NCI-H2196 (cell line): ENCODE results near the gene CKAP5.
"Not testable (repeated sequence)": the region's sequence is repeated elsewhere in the genome, so short reads cannot be mapped to it uniquely, and the experiment has no call there.

Experiments
- DNase-seq: peaks from one replicate; lab custom pipeline; 2025; ENCODE audit not compliant: unreplicated experiment; lab: John Stamatoyannopoulos, UW

The CKAP5 gene

DNA sequence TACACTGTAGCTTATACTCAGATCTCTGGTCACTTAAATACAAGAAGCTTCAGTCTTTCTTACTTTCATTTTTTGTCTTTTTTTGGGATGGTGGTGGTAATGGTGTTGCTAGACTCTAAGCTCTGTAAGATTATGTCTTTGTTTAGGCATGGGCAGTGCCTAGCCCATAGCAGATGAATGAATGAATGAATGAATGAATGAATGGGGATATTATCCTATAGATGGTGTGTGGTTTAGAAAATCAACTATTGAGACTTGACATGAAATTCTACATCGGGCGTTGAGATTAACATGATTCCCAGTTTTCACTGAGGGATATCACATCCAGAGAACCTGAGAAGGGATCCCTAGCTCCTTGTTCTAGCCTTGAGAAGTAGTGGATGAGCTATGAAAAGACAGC lies 9.8 kb upstream of the CKAP5 start:
- DNase-seq = no peak

DNA sequence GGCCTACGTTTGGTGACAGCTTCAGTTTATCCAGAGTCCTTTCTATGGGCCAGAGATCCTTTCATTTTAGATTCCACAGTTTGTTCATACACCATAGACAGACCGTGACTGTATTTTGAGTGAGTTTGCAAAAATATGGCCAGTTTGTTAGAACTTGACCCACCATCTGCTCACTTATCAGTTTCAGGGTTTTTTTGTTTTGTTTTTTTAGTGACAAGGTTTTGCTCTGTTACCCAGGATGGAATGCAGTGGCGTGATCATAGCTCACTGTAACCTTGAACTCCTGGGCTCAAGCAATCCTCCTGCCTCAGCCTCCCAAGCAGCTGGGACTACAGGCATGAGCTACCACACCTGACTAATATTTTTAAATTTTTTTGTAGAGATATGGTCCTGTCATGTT lies 9.1 kb upstream of the CKAP5 start:
- DNase-seq = no peak

DNA sequence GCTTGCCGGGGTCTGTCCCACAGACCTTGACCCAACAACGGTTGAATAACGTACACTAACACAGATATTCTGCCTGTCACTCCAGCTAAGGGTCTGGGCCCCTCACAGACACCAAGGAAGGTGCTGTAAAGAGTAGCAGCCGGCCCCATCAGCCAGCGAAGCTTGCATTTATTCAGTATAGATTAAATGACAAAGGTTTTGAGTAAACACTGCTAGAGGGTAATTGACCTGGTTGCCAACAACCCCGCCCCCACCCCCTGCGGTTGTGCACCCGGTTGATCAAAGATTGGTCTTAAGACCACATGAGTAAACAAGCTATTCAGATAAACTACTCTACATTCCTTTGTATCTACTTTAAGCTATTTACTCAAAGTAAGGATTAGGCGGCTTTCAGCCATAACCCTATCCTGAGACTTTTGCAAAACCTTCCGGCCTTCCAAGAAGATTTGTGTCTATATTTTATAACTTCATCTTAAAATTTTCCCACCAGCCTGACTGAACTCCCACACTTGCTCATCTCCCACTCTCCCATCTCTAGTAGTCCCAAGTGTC lies 4.8 kb upstream of the CKAP5 start:
- no peak for DNase-seq

DNA sequence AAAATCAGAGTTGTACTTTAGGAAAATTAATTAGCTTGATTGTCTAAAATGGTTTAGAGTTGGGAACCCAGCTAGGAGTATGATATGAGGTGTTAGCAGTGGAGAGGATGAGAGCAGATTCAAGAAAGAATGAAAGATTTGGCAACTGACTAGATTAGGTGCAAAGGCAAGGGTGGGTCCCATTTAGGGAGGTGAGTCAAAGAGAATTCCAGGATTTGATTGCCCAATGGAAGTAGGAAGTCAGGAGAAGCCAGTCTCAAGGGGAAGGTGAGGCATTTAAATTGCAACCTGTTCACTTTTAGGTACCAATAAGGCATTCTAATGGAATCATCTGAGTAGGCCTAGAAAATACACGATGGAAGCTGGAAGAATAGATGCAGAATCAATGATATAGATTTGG lies 3.6 kb upstream of the CKAP5 start:
- DNase-seq = no peak

- DNase-seq = no peak
These were observed 390 bp upstream of the CKAP5 start for GRCh38 chr11:46846510-46846830.

DNA sequence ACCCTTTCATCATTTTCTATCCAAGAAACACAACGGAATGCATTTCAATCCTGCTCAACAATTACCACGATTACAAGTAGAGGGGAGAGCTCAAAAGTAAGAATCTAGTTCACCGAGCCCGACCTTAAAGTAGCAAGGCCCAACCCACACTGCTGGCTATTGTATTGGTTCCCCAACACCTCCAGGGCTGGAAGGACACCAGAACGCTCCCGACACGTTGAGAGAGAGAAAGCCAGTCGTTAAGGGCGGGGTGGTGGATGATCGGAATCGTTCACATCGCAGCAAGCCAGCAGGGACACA lies 690 bp downstream of the CKAP5 start:
- DNase-seq = no peak

- no peak for DNase-seq
These were observed 6.0 kb downstream of the CKAP5 start for GRCh38 chr11:46840116-46840515.

- DNase-seq = no peak
These were observed 7.6 kb downstream of the CKAP5 start for GRCh38 chr11:46838501-46838900.

DNA sequence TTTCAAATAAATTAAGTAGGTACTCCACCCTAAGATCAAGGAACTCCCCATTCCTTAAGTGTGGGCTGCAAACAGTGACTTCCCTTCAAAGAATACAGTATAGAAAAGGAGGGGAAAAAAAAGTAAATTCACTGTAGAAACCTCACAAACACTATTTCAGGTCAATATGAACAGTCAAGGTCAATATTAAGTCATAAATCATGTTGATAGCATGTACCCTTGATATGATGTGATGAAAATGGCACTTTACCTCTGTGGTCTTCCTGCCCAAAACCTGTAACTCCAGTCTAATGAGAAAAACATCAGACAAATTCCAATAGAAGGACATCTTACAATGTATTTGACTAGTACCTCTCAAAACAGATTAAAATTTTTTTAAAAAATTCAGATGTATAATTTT lies 8.2 kb downstream of the CKAP5 start:
- no peak for DNase-seq

DNA sequence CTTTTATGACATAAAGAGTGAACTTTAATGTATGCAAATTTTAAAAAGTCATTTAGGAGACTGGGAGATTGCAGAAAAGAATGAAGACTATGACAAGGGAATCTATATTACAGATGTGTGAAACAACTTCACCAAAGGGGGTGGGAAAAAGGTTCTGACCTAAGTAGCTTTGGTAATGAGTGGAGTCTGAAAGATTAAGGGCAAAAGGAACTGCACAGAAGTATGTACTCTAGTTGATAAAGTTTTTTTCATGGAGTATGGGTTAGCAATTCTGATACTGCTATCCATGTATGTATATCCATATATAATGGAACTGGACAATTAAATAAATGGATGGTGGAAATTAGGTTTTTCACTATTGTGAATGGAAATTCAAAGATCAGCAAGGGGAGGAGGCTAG lies 9.2 kb downstream of the CKAP5 start:
- DNase-seq = no peak

GRCh38 chr11:46836431-46836830 lies 9.6 kb downstream of the CKAP5 start:
- no peak for DNase-seq

- no peak for DNase-seq
These were observed 10.2 kb downstream of the CKAP5 start for GRCh38 chr11:46835897-46836296.

DNA sequence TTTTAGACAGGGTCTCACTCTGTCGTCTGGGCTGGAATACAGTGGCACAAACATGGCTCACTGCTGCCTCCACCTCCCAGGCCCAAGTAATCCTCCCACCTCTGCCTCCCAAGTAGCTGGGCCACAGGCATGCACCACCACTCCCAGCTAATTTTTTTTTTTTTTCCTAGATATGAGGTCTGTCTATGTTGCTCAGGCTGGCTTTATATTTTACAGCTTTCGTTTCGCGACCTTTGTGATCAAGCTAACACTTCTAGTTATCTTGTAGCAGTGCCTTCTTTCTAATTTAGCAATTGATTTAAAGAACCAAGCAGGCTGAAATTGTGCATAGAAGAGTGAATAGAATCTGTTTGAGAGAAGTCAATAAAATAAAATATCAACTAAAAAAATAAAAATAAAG lies 11.3 kb downstream of the CKAP5 start:
- no peak for DNase-seq

GRCh38 chr11:46832511-46833214 lies 13.4 kb downstream of the CKAP5 start:
- DNase-seq = no peak

- no peak for DNase-seq
These were observed 18.1 kb downstream of the CKAP5 start for GRCh38 chr11:46827995-46828394.

GRCh38 chr11:46826310-46827044 lies 19.6 kb downstream of the CKAP5 start:
- DNase-seq = peak; percentile 83

GRCh38 chr11:46808799-46809431 lies 37.2 kb downstream of the CKAP5 start:
- DNase-seq = peak; percentile 7

DNA sequence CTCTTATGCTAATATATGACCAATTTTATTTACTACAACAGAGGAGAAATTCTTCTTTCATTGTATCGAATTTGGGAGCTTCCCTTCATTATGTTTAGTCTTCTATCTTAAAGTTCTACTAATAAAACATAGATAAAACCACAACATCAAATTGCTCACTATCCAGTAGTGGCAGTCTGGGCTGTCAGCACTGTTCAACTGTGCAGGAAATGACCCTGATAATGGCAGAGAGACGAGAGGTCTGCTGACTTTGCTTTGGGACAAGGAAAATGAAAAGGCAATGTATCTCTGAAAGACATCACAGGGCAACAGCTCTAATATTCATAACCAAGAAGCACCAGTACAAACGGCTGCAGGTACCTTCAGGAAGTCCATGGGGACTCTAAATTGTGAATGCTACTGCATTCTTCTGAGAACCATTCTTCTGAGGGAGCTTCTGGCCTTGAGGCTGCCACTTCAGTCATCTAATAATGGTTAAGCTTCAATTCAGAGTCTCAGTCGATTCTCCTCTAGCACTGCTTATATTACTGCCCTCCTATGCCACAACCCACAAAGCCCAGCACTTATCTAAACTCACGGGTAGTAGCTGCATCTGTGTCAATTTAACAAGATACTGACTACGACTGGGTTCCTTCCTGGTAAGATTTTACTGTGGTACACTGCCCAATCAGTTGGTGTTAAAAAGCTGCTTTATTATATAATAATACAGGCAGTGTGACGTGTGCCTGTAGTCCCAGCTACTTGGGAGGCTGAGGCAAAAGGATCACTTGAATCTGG lies 44.2 kb downstream of the CKAP5 start:
- DNase-seq = no peak

- no peak for DNase-seq
These were observed 45.9 kb downstream of the CKAP5 start for GRCh38 chr11:46800177-46800576.

- not testable (repeated sequence) for DNase-seq
These were observed 46.4 kb downstream of the CKAP5 start for GRCh38 chr11:46799725-46800124.

DNA sequence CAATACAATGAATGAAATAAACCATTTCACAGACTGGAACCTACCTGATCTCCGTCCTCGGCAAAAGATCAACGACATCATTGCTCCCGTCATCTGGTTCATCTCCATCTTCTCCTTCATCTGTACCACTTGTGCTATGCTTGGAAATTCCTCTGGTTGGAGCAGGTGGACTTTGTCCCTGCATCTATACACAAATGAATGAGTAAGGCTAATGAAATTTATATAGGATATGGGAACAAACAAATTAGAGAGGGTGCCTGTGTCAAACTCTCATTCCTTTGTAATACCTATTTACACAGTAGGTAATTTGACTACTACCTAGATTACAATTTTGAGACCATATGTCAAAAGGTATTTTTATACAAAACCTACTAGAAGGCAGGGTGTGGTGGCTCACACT lies 67.7 kb downstream of the CKAP5 start:
- no peak for DNase-seq

GRCh38 chr11:46776878-46777277 lies 69.2 kb downstream of the CKAP5 start:
- no peak for DNase-seq
